ENCODE measurements around the gene NEK5.

GRCh38 chr13:52091473-52091872, 37.4 kb downstream of the NEK5 start:
- TF ChIP-seq CTCF (conservative IDR thresholded peaks at IDR 0.05; ENCODE audit: low read length) (no peak), EZH2phosphoT487 (IDR thresholded peaks at IDR 0.05; ENCODE audit: borderline replicate concordance, low read depth, low read length) (no peak)

Data from OCI-LY7 (cell line).